ENCODE data around the gene MRAS.

DNA sequence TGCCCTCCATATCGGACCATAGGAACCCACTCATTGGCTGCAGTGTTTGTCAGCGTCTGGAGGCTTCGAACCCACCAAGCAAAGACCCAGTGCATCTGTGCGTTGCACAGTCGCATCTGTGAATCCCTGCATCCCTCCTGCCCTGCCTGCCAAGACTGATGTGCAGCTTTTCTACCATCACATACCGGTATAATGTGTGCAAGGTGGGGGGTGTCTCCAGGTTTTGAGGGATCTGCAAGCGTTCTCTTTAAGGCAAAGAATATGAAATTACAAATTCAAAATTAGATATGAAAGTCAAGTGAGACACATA, 18.4 kb upstream of the MRAS start:
- TF ChIP-seq, protein P1, sequence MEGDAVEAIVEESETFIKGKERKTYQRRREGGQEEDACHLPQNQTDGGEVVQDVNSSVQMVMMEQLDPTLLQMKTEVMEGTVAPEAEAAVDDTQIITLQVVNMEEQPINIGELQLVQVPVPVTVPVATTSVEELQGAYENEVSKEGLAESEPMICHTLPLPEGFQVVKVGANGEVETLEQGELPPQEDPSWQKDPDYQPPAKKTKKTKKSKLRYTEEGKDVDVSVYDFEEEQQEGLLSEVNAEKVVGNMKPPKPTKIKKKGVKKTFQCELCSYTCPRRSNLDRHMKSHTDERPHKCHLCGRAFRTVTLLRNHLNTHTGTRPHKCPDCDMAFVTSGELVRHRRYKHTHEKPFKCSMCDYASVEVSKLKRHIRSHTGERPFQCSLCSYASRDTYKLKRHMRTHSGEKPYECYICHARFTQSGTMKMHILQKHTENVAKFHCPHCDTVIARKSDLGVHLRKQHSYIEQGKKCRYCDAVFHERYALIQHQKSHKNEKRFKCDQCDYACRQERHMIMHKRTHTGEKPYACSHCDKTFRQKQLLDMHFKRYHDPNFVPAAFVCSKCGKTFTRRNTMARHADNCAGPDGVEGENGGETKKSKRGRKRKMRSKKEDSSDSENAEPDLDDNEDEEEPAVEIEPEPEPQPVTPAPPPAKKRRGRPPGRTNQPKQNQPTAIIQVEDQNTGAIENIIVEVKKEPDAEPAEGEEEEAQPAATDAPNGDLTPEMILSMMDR (IDR thresholded peaks at IDR 0.05; ENCODE audit: poor library complexity), result no peak
- no peak for TF ChIP-seq EZH2phosphoT487 (IDR thresholded peaks at IDR 0.05; ENCODE audit: low read depth, severe bottlenecking, unreplicated experiment)
